ENCODE data around the gene IFT25. TPM values are rescaled to one million over a fixed set of nuclear protein-coding genes. Genes with fewer than 3 reads are reported as not detected.

The IFT25 gene
- total RNA-seq, 4 donors from 2014 or later = 9.9 to 19.2 (median 12.4) TPM

DNA sequence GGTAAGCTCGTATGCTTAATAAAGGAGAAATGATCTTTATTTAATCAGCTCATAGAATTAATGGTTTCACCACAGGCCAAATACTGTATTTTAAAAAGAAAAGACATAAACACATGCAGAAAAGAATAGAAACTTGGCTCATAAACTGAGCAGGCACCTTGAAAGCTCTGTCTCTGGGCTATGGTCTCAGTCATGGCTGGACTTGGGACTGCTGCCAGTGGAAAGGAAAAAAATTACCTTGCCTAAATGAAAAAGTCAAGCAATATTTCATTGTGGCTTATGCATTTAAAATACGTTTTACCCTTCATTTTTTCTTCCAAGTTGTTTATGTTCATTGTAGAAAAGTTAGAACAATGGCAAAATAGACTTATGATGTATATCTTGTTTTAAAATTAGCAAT is 8.6 kb upstream of the IFT25 start:
- intact Hi-C loops (cut with DNase I; ENCODE audit: low total_unique reads) = no loop called here
- H3K4me3 ChIP-seq (ENCODE audit: low read depth, poor library complexity, severe bottlenecking) = no peak overlapping the region
- TF ChIP-seq POLR2A (IDR thresholded peaks at IDR 0.05) = no peak
- TF ChIP-seq, protein P1, sequence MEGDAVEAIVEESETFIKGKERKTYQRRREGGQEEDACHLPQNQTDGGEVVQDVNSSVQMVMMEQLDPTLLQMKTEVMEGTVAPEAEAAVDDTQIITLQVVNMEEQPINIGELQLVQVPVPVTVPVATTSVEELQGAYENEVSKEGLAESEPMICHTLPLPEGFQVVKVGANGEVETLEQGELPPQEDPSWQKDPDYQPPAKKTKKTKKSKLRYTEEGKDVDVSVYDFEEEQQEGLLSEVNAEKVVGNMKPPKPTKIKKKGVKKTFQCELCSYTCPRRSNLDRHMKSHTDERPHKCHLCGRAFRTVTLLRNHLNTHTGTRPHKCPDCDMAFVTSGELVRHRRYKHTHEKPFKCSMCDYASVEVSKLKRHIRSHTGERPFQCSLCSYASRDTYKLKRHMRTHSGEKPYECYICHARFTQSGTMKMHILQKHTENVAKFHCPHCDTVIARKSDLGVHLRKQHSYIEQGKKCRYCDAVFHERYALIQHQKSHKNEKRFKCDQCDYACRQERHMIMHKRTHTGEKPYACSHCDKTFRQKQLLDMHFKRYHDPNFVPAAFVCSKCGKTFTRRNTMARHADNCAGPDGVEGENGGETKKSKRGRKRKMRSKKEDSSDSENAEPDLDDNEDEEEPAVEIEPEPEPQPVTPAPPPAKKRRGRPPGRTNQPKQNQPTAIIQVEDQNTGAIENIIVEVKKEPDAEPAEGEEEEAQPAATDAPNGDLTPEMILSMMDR (IDR thresholded peaks at IDR 0.05) = no peak
- 71 to 75% methylated on average over 2 of the region's 2 CpGs for WGBS, 2 donors
- no peak for DNase-seq (ENCODE audit: low spot score in 2 of 2)

- no peak for DNase-seq (ENCODE audit: low spot score in 2 of 2)
- TF ChIP-seq POLR2A (IDR thresholded peaks at IDR 0.05) = no peak
- TF ChIP-seq, protein P1 (IDR thresholded peaks at IDR 0.05) = no peak
- H3K4me3 ChIP-seq (ENCODE audit: low read depth, poor library complexity, severe bottlenecking) = no peak overlapping the region
- intact Hi-C loops (cut with DNase I; ENCODE audit: low total_unique reads) = no loop called here
- WGBS, 2 donors = 86 to 93% methylated on average over 5 of the region's 5 CpGs
These were observed 6.2 kb upstream of the IFT25 start for GRCh38 chr1:53951697-53952096.

- intact Hi-C loops (cut with DNase I; ENCODE audit: low total_unique reads) = no loop called here
- TF ChIP-seq POLR2A (IDR thresholded peaks at IDR 0.05) = no peak
- TF ChIP-seq, protein P1 (IDR thresholded peaks at IDR 0.05) = no peak
- H3K4me3 ChIP-seq (ENCODE audit: low read depth, poor library complexity, severe bottlenecking) = no peak overlapping the region
- WGBS, 2 donors = 81 to 87% methylated on average over 4 of the region's 4 CpGs
- DNase-seq (ENCODE audit: low spot score in 2 of 2) = no peak
These were observed 3.8 kb upstream of the IFT25 start for GRCh38 chr1:53949023-53949990.

DNA sequence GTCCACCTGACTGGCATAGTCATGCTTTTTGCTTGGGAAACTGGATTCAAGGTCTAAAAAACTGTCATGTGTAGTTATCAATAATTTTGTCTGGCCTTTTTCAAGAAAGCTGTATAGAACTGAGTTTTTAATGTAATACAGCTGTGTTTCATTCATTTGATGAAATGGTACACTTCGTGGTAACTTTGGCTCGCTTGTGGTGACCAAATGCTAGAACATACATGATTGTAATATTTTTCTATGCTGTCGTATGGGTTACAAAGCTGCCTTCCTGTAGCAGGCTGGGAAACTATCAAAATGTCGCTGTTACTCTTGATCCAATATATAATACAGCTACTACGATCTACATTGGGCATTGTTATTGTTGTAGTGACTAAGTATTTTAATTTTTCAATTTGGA is 2.8 kb upstream of the IFT25 start:
- no peak overlapping the region for H3K4me3 ChIP-seq (ENCODE audit: low read depth, poor library complexity, severe bottlenecking)
- WGBS, 2 donors = 71 to 85% methylated on average over 5 of the region's 5 CpGs
- TF ChIP-seq POLR2A (IDR thresholded peaks at IDR 0.05) = no peak
- TF ChIP-seq, protein P1 (IDR thresholded peaks at IDR 0.05) = no peak
- DNase-seq (ENCODE audit: low spot score in 2 of 2) = no peak
- intact Hi-C loops (cut with DNase I; ENCODE audit: low total_unique reads) = no loop called here

- intact Hi-C loops (cut with DNase I; ENCODE audit: low total_unique reads) = no loop called here
- no peak overlapping the region for H3K4me3 ChIP-seq (ENCODE audit: low read depth, poor library complexity, severe bottlenecking)
- WGBS, 2 donors = 35 to 47% methylated on average over 6 of the region's 6 CpGs
- DNase-seq (ENCODE audit: low spot score in 2 of 2) = no peak
- no peak for TF ChIP-seq POLR2A (IDR thresholded peaks at IDR 0.05)
- TF ChIP-seq, protein P1 (IDR thresholded peaks at IDR 0.05) = no peak
These were observed 1.8 kb upstream of the IFT25 start for GRCh38 chr1:53947172-53947907.
